ENCODE data around the gene FAM168A. TPM values are rescaled to one million over a fixed set of nuclear protein-coding genes. Genes with fewer than 3 reads are reported as not detected.

The FAM168A gene
- total and polyA plus RNA-seq, 9 of the 15 experiments (the other 6 are each of a cell fraction or from before 2014, with no cell fraction given) = 0.44 to 7.2 (median 2.9) TPM

DNA sequence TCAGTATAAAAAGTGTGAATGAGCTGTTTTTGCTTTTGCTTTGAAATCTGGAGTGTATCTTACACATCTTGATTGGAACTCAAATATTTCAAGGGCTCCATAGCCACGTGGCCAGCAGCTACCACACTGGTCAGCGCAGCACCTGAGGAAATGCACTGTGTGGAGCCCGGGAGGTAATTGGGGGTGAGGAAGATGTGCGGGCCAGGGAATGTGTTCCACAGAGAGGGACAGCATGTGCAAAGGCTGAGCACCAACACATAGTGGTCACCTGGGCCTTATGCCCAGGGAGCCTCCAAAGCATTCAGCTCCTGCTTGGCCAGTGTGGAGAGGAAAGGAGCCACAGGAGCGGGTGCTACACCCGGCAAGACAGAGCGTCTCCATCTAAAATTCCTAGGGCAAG lies 200.9 kb downstream of the FAM168A start:
- ATAC-seq (no peak), DNase-seq (ENCODE audit: extremely low read depth in 1 of 4, low spot score in 3 of 4) (no peak), FAIRE-seq (no peak)
- peaks cover 21% of the 10 kb centered on the region; the same call in 1 of the 2 replicates for H4K20me1 ChIP-seq (replicated peaks; ENCODE audit: control insufficient read depth, insufficient read depth, low read length)
- peaks cover 53% of the 10 kb centered on the region; the same call in 2 of the 3 replicates for H3K36me3 ChIP-seq (ENCODE audit: control insufficient read depth, insufficient read depth, low read length)
- TF ChIP-seq, protein P1, sequence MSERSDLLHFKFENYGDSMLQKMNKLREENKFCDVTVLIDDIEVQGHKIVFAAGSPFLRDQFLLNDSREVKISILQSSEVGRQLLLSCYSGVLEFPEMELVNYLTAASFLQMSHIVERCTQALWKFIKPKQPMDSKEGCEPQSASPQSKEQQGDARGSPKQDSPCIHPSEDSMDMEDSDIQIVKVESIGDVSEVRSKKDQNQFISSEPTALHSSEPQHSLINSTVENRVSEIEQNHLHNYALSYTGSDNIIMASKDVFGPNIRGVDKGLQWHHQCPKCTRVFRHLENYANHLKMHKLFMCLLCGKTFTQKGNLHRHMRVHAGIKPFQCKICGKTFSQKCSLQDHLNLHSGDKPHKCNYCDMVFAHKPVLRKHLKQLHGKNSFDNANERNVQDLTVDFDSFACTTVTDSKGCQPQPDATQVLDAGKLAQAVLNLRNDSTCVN (CRISPR knock-in tag; IDR thresholded peaks at IDR 0.05) = no peak
- TF ChIP-seq POLR3A (IDR thresholded peaks at IDR 0.05; ENCODE audit: borderline replicate concordance, extremely low read depth, insufficient read depth, insufficient read length) (no peak), MCM2 (IDR thresholded peaks at IDR 0.05; ENCODE audit: low read depth) (no peak), NFATC3 (IDR thresholded peaks at IDR 0.05) (no peak), HCFC1 (IDR thresholded peaks at IDR 0.05; ENCODE audit: low read depth, low read length) (no peak)
- TF ChIP-seq, protein P2, sequence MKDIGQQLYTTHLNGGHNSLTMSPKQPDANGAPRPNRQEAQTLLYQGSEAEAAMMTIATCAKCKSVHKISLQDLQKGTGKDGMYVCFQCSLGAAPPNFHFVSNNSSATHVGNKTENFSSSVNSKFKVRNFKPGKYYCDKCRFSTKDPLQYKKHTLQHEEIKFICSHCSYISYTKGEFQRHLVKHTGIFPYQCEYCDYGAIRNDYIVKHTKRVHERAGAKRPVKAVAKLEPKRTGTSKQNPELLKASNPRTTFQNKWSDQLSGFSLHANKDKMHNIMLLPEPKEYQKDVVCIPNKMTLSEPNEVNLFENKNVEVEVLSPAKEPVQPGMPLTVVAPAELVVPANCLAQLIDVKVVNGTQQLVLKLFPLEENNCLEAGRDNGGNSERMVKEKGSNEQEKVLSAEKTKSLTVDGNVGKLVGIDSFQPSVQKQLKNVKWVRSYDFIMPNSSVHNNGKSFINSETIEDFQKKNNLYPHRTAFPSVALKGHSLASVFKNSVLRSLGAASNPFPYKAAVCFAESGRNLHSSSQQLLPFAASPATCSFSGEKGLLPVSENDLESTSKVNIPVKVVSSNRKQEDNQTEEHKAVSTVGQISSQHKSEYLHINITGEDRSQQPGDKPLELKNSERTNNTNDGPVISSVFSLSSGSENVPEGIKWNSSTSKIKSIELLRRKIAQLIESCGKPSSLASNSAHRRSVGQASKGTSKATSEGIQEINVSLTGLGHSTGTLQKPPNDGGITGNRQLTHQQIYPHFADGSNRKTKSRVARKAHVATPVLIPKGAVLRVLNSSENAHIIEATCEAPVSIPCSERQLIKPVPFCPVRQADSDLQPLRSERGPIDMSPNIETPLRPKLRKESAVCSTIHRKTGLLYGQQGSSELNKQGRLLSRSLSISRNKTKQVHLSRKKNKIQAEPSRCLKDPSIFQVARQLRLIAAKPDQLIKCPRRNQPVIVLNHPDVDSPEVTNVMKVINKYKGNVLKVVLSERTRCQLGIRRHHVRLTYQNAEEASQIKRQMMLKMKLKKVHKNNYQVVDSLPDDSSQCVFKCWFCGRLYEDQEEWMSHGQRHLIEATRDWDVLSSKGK (CRISPR knock-in tag; IDR thresholded peaks at IDR 0.05) = no peak
- TF ChIP-seq, protein P3, sequence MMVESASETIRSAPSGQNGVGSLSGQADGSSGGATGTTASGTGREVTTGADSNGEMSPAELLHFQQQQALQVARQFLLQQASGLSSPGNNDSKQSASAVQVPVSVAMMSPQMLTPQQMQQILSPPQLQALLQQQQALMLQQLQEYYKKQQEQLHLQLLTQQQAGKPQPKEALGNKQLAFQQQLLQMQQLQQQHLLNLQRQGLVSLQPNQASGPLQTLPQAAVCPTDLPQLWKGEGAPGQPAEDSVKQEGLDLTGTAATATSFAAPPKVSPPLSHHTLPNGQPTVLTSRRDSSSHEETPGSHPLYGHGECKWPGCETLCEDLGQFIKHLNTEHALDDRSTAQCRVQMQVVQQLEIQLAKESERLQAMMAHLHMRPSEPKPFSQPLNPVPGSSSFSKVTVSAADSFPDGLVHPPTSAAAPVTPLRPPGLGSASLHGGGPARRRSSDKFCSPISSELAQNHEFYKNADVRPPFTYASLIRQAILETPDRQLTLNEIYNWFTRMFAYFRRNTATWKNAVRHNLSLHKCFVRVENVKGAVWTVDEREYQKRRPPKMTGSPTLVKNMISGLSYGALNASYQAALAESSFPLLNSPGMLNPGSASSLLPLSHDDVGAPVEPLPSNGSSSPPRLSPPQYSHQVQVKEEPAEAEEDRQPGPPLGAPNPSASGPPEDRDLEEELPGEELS (CRISPR knock-in tag; IDR thresholded peaks at IDR 0.05; ENCODE audit: borderline replicate concordance) = no peak
- TF ChIP-seq, protein P4, sequence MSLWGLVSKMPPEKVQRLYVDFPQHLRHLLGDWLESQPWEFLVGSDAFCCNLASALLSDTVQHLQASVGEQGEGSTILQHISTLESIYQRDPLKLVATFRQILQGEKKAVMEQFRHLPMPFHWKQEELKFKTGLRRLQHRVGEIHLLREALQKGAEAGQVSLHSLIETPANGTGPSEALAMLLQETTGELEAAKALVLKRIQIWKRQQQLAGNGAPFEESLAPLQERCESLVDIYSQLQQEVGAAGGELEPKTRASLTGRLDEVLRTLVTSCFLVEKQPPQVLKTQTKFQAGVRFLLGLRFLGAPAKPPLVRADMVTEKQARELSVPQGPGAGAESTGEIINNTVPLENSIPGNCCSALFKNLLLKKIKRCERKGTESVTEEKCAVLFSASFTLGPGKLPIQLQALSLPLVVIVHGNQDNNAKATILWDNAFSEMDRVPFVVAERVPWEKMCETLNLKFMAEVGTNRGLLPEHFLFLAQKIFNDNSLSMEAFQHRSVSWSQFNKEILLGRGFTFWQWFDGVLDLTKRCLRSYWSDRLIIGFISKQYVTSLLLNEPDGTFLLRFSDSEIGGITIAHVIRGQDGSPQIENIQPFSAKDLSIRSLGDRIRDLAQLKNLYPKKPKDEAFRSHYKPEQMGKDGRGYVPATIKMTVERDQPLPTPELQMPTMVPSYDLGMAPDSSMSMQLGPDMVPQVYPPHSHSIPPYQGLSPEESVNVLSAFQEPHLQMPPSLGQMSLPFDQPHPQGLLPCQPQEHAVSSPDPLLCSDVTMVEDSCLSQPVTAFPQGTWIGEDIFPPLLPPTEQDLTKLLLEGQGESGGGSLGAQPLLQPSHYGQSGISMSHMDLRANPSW (CRISPR knock-in tag; IDR thresholded peaks at IDR 0.05) = no peak
- TF ChIP-seq, protein P5, sequence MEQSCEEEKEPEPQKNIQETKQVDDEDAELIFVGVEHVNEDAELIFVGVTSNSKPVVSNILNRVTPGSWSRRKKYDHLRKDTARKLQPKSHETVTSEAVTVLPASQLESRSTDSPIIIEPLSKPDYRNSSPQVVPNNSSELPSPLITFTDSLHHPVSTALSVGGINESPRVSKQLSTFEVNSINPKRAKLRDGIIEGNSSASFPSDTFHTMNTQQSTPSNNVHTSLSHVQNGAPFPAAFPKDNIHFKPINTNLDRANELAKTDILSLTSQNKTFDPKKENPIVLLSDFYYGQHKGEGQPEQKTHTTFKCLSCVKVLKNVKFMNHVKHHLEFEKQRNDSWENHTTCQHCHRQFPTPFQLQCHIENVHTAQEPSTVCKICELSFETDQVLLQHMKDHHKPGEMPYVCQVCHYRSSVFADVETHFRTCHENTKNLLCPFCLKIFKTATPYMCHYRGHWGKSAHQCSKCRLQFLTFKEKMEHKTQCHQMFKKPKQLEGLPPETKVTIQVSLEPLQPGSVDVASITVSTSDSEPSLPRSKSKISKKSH (CRISPR knock-in tag; IDR thresholded peaks at IDR 0.05) = no peak
- no peak overlapping the region for H3K4me3 ChIP-seq
- POLR2A ChIA-PET = interaction anchor here (0.6 to 1.3 kb wide), 5 partner anchors 10 to 523 kb away, joined by 3 to 4 read pairs (median 3); no protein-coding TSS in a partner anchor
- no peaks in the 10 kb centered on the region for H3K27me3 ChIP-seq (ENCODE audit: control insufficient read depth in 2 of 2, insufficient read depth in 2 of 2, low read length in 2 of 2)
- no peaks in the 10 kb centered on the region for H3K9me3 ChIP-seq (replicated peaks; ENCODE audit: control insufficient read depth, insufficient read depth, low read depth, low read length)
- CTCF ChIA-PET (ENCODE audit: low intra/inter-chr PET ratio) = no interaction called here
- 94% methylated on average over 7 of the region's 7 CpGs for WGBS (ENCODE audit: insufficient coverage, low coverage, missing lambda C conversion rate)
- peaks cover 3% of the 10 kb centered on the region for H3K9me1 ChIP-seq (ENCODE audit: control insufficient read depth, insufficient read depth, low read length)
- peaks cover 8 to 38% of the 10 kb centered on the region in 2 experiments; a peak in 4 of 5 replicates for H3K4me1 ChIP-seq (replicated peaks in 1 of 2; ENCODE audit: control insufficient read depth in 2 of 2, insufficient read depth in 2 of 2, low read length in 2 of 2)
- peak overlapping the region in 1 of 2 experiments; percentile 35; a peak in 1 of 4 replicates for H3K9ac ChIP-seq (ENCODE audit: insufficient read depth in 1 of 2, low read depth in 2 of 2, low read length in 2 of 2)
- intact Hi-C loops (cut with micrococcal nuclease) (no loop called here), in situ Hi-C loops (cut with MboI) (no loop called here)
- no TSS peak for BruUV-seq (replicated peaks)
- no peaks in the 10 kb centered on the region for H3K79me2 ChIP-seq (ENCODE audit: control insufficient read depth, insufficient read depth, low read length)
- H3K4me2 ChIP-seq (ENCODE audit: insufficient read depth, low read length) = no peak overlapping the region
- H2AFZ ChIP-seq (ENCODE audit: low read depth, low read length) = no peak overlapping the region
- no peak overlapping the region for H3K27ac ChIP-seq (ENCODE audit: extremely low read depth, low read depth, low read length)
